Omental fat pad (tissue), 4 donors: ENCODE results near the gene CKAP4. TPM values are rescaled to one million over a fixed set of nuclear protein-coding genes. Genes with fewer than 3 reads are reported as not detected.

Source experiments
- ATAC-seq: fragments of 150-250 bp; one replicate; pipeline ENCODE4 v1.9.1; 2016; ENCODE audit warnings: mild to moderate bottlenecking, moderate library complexity; ENCODE audit not compliant: low FRiP score
- DNase-seq: peaks from one replicate; pipeline ENCODE4 v3.0.0-alpha.2; 2019; ENCODE audit warnings: low spot score
- total RNA-seq, 4 donors: library from RNA; depleted of rRNA; stranded (reverse); fragments of >200 nt; gene quantifications; one replicate each; pipeline ENCODE4 v1.1.0, GENCODE V29; 2016
- TF ChIP-seq, protein P1 (sequence below), 3 donors: fragments of 450-650 bp; IDR thresholded peaks; one replicate each; pipeline ENCODE4 v1.5.1; 2016 to 2017; ENCODE audit warnings: antibody characterized with exemption in 3 of 3, mild to moderate bottlenecking in 3 of 3, moderate library complexity in 2 of 3

The CKAP4 gene
- total RNA-seq, 4 donors from 2014 or later: 32.6 to 44.2 (median 33.5) TPM

GRCh38 chr12:106251631-106252455 is 4.0 kb upstream of the CKAP4 start:
- TF ChIP-seq, protein P1, sequence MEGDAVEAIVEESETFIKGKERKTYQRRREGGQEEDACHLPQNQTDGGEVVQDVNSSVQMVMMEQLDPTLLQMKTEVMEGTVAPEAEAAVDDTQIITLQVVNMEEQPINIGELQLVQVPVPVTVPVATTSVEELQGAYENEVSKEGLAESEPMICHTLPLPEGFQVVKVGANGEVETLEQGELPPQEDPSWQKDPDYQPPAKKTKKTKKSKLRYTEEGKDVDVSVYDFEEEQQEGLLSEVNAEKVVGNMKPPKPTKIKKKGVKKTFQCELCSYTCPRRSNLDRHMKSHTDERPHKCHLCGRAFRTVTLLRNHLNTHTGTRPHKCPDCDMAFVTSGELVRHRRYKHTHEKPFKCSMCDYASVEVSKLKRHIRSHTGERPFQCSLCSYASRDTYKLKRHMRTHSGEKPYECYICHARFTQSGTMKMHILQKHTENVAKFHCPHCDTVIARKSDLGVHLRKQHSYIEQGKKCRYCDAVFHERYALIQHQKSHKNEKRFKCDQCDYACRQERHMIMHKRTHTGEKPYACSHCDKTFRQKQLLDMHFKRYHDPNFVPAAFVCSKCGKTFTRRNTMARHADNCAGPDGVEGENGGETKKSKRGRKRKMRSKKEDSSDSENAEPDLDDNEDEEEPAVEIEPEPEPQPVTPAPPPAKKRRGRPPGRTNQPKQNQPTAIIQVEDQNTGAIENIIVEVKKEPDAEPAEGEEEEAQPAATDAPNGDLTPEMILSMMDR (IDR thresholded peaks at IDR 0.05): no peak
- ATAC-seq: peak; percentile 21
- DNase-seq: no peak

DNA sequence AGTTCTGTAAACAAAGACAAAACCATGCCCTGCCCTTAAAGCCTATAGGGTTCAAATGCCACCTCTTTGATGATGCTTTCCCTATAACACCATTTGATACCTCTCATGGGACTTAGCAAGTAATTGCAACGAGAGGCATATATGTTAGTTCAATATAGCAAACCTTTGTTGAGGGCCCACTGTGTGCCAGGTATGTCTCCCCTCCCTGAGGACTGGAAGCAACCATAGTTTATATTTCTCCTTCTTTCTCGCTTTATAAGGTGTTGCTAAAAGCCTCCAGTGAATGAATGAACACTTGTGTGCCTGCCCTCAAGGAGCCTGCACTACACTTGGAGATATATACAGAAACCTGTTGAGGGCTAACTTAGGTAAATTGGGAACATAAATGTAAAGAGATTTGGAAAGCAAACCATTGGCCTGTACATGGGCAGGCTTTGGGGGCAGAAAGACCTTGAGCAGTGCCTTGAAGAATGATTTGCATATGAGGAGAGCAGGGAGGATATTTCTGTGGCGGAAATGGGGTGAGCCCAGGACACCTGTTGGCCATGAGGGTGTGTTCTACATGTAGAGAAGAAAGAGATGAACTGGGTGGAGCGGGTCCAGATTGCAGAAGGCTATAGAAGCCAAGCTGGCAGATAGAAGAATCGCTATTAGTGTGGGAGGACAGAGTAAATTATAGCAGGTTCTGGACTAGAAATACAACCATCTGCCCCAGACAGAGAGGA is 1.8 kb upstream of the CKAP4 start:
- no peak for DNase-seq
- TF ChIP-seq, protein P1 (IDR thresholded peaks at IDR 0.05): no peak
- ATAC-seq: no peak

GRCh38 chr12:106248846-106249371 is 1.1 kb upstream of the CKAP4 start:
- TF ChIP-seq, protein P1 (IDR thresholded peaks at IDR 0.05): no peak
- ATAC-seq (no peak), DNase-seq (no peak)

GRCh38 chr12:106248312-106248845 is 559 bp upstream of the CKAP4 start:
- peak; percentile 58 for ATAC-seq

DNA sequence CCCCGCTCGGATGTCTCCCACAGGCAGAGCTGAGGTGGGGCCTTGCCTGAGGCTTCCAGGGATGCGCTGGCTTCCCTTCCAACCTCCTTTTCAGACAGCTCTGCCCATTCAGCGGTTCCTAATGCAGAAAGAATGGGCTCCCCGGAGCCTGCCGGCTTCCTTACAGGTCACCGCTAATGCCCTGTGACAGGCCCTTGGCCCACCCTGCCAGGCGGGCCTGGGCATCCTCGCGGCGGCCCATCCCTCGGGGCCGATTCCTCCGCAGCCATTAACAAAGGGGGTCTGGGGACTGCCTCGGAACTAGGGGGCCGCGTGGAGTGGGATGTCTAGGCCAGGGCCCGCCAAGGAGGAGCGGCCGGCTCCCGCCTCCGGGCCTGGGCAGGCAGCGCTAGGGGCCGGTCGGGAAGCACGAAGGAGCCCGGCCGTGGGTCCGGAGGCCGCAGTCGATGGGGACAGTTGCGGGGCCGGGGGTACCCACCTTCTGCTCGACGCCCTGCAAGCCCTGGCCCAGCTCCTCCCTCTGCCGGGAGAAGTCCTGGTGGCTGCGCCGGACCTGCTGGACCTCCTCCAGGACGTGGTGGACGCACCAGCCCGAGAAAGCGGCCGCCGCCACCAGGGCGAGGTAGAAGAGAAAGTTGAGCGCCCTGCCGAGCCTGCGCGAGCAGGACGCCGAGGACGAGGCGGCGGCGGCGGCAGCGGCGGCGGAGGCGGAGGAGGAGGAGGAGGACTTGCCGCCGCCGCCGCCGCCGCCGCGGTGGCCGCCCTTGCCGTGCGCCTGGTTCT is 738 bp downstream of the CKAP4 start:
- ATAC-seq: peak; percentile 7
- TF ChIP-seq, protein P1 (IDR thresholded peaks at IDR 0.05): no peak
- DNase-seq: no peak

More at GRCh38 chr12:106248312-106248845, 559 bp upstream of the CKAP4 start:
- TF ChIP-seq, protein P1 (IDR thresholded peaks at IDR 0.05): no peak
- DNase-seq: peak; percentile 56

DNA sequence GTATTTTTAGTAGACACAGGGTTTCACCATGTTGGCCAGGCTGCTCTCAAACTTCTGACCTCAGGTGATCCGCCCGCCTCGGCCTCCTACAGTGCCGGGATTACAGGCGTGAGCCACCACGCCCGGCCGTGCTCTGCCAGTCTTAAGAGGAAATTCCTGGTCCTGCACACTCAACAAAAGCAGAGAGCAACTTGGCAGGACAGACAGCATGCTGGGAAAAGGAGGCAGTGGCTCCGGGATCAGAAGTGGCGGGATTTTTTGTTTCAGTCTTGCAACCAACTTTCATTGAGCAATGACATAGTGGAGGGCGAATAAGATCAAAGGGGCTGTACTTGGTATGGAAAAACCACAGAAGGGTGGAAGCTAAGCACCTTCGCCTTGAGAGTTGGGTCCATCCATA is 2.1 kb downstream of the CKAP4 start:
- DNase-seq: no peak
- TF ChIP-seq, protein P1 (IDR thresholded peaks at IDR 0.05): no peak
- ATAC-seq: peak; percentile 24
